ENCODE measurements around the gene ACSL6.

ACSL6 gene

GRCh38 chr5:132037353-132037752 is 25.9 kb upstream of the ACSL6 start:
- Histone ChIP-seq H3K27ac (ENCODE audit: low read length, poor library complexity, severe bottlenecking) (no peak overlapping the region), H3K4me2 (ENCODE audit: low read length, poor library complexity, severe bottlenecking) (no peak overlapping the region), H3K18ac (ENCODE audit: low read depth in 1 of 2, low read length in 2 of 2) (no peak overlapping the region), H3K4me1 (ENCODE audit: control insufficient read depth, insufficient read depth, low read depth, low read length) (no peaks in the 10 kb centered on the region), H4K8ac (ENCODE audit: low read length) (no peak overlapping the region), H4K91ac (ENCODE audit: low read length) (no peak overlapping the region), H2BK120ac (ENCODE audit: low read depth, low read length) (no peak overlapping the region), H3K36me3 (ENCODE audit: control insufficient read depth in 1 of 2, insufficient read depth in 2 of 2, low read depth in 1 of 2, low read length in 2 of 2) (no peaks in the 10 kb centered on the region), H3K23ac (ENCODE audit: low read length in 2 of 2) (no peak overlapping the region), H3K79me1 (replicated peaks; ENCODE audit: low read length, poor library complexity, severe bottlenecking) (no peaks in the 10 kb centered on the region), H2BK5ac (ENCODE audit: low read depth, low read length, poor library complexity, severe bottlenecking) (no peak overlapping the region), H2BK12ac (ENCODE audit: low read length in 2 of 2) (no peak overlapping the region), H3K14ac (ENCODE audit: low read length in 2 of 2) (no peak overlapping the region), H2AK5ac (ENCODE audit: low read length, severe bottlenecking) (no peak overlapping the region), H3K4me3 (ENCODE audit: insufficient read depth in 1 of 2, low read depth in 1 of 2, low read length in 2 of 2) (no peak overlapping the region), H3K9me3 (ENCODE audit: control insufficient read depth, low read length) (peaks cover 17% of the 10 kb centered on the region), H2AFZ (ENCODE audit: low read depth, low read length) (no peak overlapping the region), H3K9ac (ENCODE audit: low read length) (no peak overlapping the region), H2BK15ac (ENCODE audit: low read depth, poor library complexity, severe bottlenecking) (no peak overlapping the region), H3K4ac (ENCODE audit: low read depth in 1 of 2, low read length in 2 of 2) (no peak overlapping the region), H3K27me3 (ENCODE audit: control insufficient read depth in 1 of 2, insufficient read depth in 1 of 2, low read length in 2 of 2) (peaks cover 8 to 14% of the 10 kb centered on the region in 2 experiments)
- WGBS = no CpG with 5 or more reads among the region's 2 CpGs
- DNase-seq = no peak

- Histone ChIP-seq H3K9me3 (ENCODE audit: control insufficient read depth, low read length) (peaks cover 13% of the 10 kb centered on the region), H2BK15ac (ENCODE audit: low read depth, poor library complexity, severe bottlenecking) (no peak overlapping the region), H3K36me3 (ENCODE audit: control insufficient read depth in 1 of 2, insufficient read depth in 2 of 2, low read depth in 1 of 2, low read length in 2 of 2) (no peaks in the 10 kb centered on the region), H4K8ac (ENCODE audit: low read length) (no peak overlapping the region), H3K4me2 (ENCODE audit: low read length, poor library complexity, severe bottlenecking) (no peak overlapping the region), H3K14ac (ENCODE audit: low read length in 2 of 2) (no peak overlapping the region), H4K91ac (ENCODE audit: low read length) (no peak overlapping the region), H2BK5ac (ENCODE audit: low read depth, low read length, poor library complexity, severe bottlenecking) (no peak overlapping the region), H3K27ac (ENCODE audit: low read length, poor library complexity, severe bottlenecking) (no peak overlapping the region), H3K9ac (ENCODE audit: low read length) (no peak overlapping the region), H3K79me1 (replicated peaks; ENCODE audit: low read length, poor library complexity, severe bottlenecking) (no peaks in the 10 kb centered on the region), H2BK120ac (ENCODE audit: low read depth, low read length) (no peak overlapping the region), H3K18ac (ENCODE audit: low read depth in 1 of 2, low read length in 2 of 2) (no peak overlapping the region), H3K23ac (ENCODE audit: low read length in 2 of 2) (no peak overlapping the region), H2AFZ (ENCODE audit: low read depth, low read length) (no peak overlapping the region), H2AK5ac (ENCODE audit: low read length, severe bottlenecking) (no peak overlapping the region), H3K4me3 (ENCODE audit: insufficient read depth in 1 of 2, low read depth in 1 of 2, low read length in 2 of 2) (no peak overlapping the region), H3K4me1 (ENCODE audit: control insufficient read depth, insufficient read depth, low read depth, low read length) (no peaks in the 10 kb centered on the region), H3K27me3 (ENCODE audit: control insufficient read depth in 1 of 2, insufficient read depth in 1 of 2, low read length in 2 of 2) (peaks cover 12 to 14% of the 10 kb centered on the region in 2 experiments), H2BK12ac (ENCODE audit: low read length in 2 of 2) (no peak overlapping the region), H3K4ac (ENCODE audit: low read depth in 1 of 2, low read length in 2 of 2) (no peak overlapping the region)
- WGBS = 70% methylated on average over 2 of the region's 4 CpGs
- DNase-seq = no peak
These were observed 21.7 kb upstream of the ACSL6 start for GRCh38 chr5:132033122-132033521.

GRCh38 chr5:132032196-132032595 is 20.7 kb upstream of the ACSL6 start:
- H3K27ac ChIP-seq (ENCODE audit: low read length, poor library complexity, severe bottlenecking) = no peak overlapping the region
- no peaks in the 10 kb centered on the region for H3K4me1 ChIP-seq (ENCODE audit: control insufficient read depth, insufficient read depth, low read depth, low read length)
- no peak overlapping the region for H2AFZ ChIP-seq (ENCODE audit: low read depth, low read length)
- no peak overlapping the region for H3K4me3 ChIP-seq (ENCODE audit: insufficient read depth in 1 of 2, low read depth in 1 of 2, low read length in 2 of 2)
- H2BK15ac ChIP-seq (ENCODE audit: low read depth, poor library complexity, severe bottlenecking) = no peak overlapping the region
- no peak overlapping the region for H3K4me2 ChIP-seq (ENCODE audit: low read length, poor library complexity, severe bottlenecking)
- no peak overlapping the region for H2BK12ac ChIP-seq (ENCODE audit: low read length in 2 of 2)
- H3K79me1 ChIP-seq (replicated peaks; ENCODE audit: low read length, poor library complexity, severe bottlenecking) = no peaks in the 10 kb centered on the region
- no peaks in the 10 kb centered on the region for H3K36me3 ChIP-seq (ENCODE audit: control insufficient read depth in 1 of 2, insufficient read depth in 2 of 2, low read depth in 1 of 2, low read length in 2 of 2)
- no peak overlapping the region for H3K9ac ChIP-seq (ENCODE audit: low read length)
- DNase-seq = no peak
- H3K23ac ChIP-seq (ENCODE audit: low read length in 2 of 2) = no peak overlapping the region
- H2BK5ac ChIP-seq (ENCODE audit: low read depth, low read length, poor library complexity, severe bottlenecking) = no peak overlapping the region
- H2BK120ac ChIP-seq (ENCODE audit: low read depth, low read length) = no peak overlapping the region
- no peak overlapping the region for H3K4ac ChIP-seq (ENCODE audit: low read depth in 1 of 2, low read length in 2 of 2)
- H4K91ac ChIP-seq (ENCODE audit: low read length) = no peak overlapping the region
- H2AK5ac ChIP-seq (ENCODE audit: low read length, severe bottlenecking) = no peak overlapping the region
- H3K18ac ChIP-seq (ENCODE audit: low read depth in 1 of 2, low read length in 2 of 2) = no peak overlapping the region
- H3K27me3 ChIP-seq (ENCODE audit: control insufficient read depth in 1 of 2, insufficient read depth in 1 of 2, low read length in 2 of 2) = peaks cover 13 to 14% of the 10 kb centered on the region in 2 experiments
- no peak overlapping the region for H3K14ac ChIP-seq (ENCODE audit: low read length in 2 of 2)
- H4K8ac ChIP-seq (ENCODE audit: low read length) = no peak overlapping the region
- H3K9me3 ChIP-seq (ENCODE audit: control insufficient read depth, low read length) = peaks cover 13% of the 10 kb centered on the region

- H2BK5ac ChIP-seq (ENCODE audit: low read depth, low read length, poor library complexity, severe bottlenecking) = no peak overlapping the region
- no peak for DNase-seq
- H2BK120ac ChIP-seq (ENCODE audit: low read depth, low read length) = no peak overlapping the region
- H3K27me3 ChIP-seq (ENCODE audit: control insufficient read depth in 1 of 2, insufficient read depth in 1 of 2, low read length in 2 of 2) = peaks cover 14 to 21% of the 10 kb centered on the region in 2 experiments
- H3K14ac ChIP-seq (ENCODE audit: low read length in 2 of 2) = no peak overlapping the region
- no peak overlapping the region for H2BK15ac ChIP-seq (ENCODE audit: low read depth, poor library complexity, severe bottlenecking)
- no peak overlapping the region for H3K9ac ChIP-seq (ENCODE audit: low read length)
- no peak overlapping the region for H3K18ac ChIP-seq (ENCODE audit: low read depth in 1 of 2, low read length in 2 of 2)
- no peak overlapping the region for H3K23ac ChIP-seq (ENCODE audit: low read length in 2 of 2)
- no peak overlapping the region for H3K27ac ChIP-seq (ENCODE audit: low read length, poor library complexity, severe bottlenecking)
- no peak overlapping the region for H4K8ac ChIP-seq (ENCODE audit: low read length)
- no peak overlapping the region for H4K91ac ChIP-seq (ENCODE audit: low read length)
- no peak overlapping the region for H3K4ac ChIP-seq (ENCODE audit: low read depth in 1 of 2, low read length in 2 of 2)
- no peak overlapping the region for H3K4me3 ChIP-seq (ENCODE audit: insufficient read depth in 1 of 2, low read depth in 1 of 2, low read length in 2 of 2)
- peaks cover 13% of the 10 kb centered on the region for H3K9me3 ChIP-seq (ENCODE audit: control insufficient read depth, low read length)
- H3K4me1 ChIP-seq (ENCODE audit: control insufficient read depth, insufficient read depth, low read depth, low read length) = no peaks in the 10 kb centered on the region
- no peak overlapping the region for H2AFZ ChIP-seq (ENCODE audit: low read depth, low read length)
- WGBS = 88% methylated on average over 2 of the region's 2 CpGs
- H3K4me2 ChIP-seq (ENCODE audit: low read length, poor library complexity, severe bottlenecking) = no peak overlapping the region
- H3K79me1 ChIP-seq (replicated peaks; ENCODE audit: low read length, poor library complexity, severe bottlenecking) = no peaks in the 10 kb centered on the region
- no peak overlapping the region for H2BK12ac ChIP-seq (ENCODE audit: low read length in 2 of 2)
- H3K36me3 ChIP-seq (ENCODE audit: control insufficient read depth in 1 of 2, insufficient read depth in 2 of 2, low read depth in 1 of 2, low read length in 2 of 2) = no peaks in the 10 kb centered on the region
- H2AK5ac ChIP-seq (ENCODE audit: low read length, severe bottlenecking) = no peak overlapping the region
These were observed 19.2 kb upstream of the ACSL6 start for GRCh38 chr5:132030610-132031009.

Measured in mesenchymal stem cell (in vitro differentiated cells and primary cell).